AG09309 (cell line): ENCODE results near the gene MBP.
A peak's percentile ranks its signal among the peaks of the same experiment; 100 is the strongest.

ENCODE experiments used
- DNase-seq: peaks from one replicate; pipeline ENCODE4 v3.0.0-alpha.2; 2010; ENCODE audit warnings: low read depth
- H3K4me3 ChIP-seq: 2 replicates; pipeline ENCODE4 v1.5.1; 2011; ENCODE audit warnings: mild to moderate bottlenecking, low read depth, low read length, moderate library complexity; ENCODE audit not compliant: control insufficient read depth
- TF ChIP-seq, protein P1 (sequence below): IDR thresholded peaks from 2 replicates; pipeline ENCODE4 v1.5.1; 2011; ENCODE audit warnings: mild to moderate bottlenecking, low read depth, low read length, inconsistent platforms; ENCODE audit not compliant: insufficient read depth, control insufficient read depth; ENCODE audit errors: missing control alignments

Gene MBP

DNA sequence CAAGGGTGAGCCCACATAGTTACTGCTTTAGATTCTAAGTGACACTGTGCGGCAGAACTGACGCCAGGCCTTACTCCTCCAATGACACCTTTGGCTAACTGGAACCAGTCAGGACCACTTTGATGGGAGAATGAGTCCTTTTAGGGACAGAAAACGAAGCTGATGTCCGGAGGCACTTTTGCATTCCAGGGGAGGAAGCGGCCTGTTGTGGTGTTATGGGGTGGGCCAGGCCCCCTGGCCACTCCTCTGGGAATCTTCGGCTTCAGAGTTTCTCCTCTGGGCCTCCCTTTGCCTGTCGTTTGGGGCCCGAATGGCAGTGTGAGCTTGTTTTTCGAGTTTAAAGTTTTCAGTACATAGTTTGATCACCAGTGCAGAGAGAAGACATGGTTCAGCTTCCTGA lies 65.9 kb downstream of the MBP start:
- TF ChIP-seq, protein P1, sequence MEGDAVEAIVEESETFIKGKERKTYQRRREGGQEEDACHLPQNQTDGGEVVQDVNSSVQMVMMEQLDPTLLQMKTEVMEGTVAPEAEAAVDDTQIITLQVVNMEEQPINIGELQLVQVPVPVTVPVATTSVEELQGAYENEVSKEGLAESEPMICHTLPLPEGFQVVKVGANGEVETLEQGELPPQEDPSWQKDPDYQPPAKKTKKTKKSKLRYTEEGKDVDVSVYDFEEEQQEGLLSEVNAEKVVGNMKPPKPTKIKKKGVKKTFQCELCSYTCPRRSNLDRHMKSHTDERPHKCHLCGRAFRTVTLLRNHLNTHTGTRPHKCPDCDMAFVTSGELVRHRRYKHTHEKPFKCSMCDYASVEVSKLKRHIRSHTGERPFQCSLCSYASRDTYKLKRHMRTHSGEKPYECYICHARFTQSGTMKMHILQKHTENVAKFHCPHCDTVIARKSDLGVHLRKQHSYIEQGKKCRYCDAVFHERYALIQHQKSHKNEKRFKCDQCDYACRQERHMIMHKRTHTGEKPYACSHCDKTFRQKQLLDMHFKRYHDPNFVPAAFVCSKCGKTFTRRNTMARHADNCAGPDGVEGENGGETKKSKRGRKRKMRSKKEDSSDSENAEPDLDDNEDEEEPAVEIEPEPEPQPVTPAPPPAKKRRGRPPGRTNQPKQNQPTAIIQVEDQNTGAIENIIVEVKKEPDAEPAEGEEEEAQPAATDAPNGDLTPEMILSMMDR = no peak
- no peak overlapping the region for H3K4me3 ChIP-seq
- no peak for DNase-seq

DNA sequence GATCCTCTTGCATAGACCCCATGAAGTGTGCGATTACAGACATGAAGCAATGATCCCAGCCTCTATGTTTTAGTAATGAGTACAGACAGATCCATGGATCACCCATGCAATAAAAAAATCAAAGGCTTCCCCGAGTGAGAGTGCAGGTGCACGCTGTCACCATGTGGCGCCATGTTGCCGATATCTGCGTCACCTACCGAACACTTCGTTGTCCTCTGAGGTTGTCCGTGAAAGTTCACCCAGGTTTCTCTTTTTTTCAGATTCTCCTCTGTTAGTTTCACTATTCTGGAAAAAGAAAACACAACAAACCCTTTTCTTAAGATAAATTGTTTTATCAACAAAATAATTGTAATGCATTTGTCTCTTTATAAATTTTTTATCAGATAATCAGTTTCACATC lies 66.5 kb downstream of the MBP start:
- TF ChIP-seq, protein P1 = no peak
- no peak for DNase-seq

DNA sequence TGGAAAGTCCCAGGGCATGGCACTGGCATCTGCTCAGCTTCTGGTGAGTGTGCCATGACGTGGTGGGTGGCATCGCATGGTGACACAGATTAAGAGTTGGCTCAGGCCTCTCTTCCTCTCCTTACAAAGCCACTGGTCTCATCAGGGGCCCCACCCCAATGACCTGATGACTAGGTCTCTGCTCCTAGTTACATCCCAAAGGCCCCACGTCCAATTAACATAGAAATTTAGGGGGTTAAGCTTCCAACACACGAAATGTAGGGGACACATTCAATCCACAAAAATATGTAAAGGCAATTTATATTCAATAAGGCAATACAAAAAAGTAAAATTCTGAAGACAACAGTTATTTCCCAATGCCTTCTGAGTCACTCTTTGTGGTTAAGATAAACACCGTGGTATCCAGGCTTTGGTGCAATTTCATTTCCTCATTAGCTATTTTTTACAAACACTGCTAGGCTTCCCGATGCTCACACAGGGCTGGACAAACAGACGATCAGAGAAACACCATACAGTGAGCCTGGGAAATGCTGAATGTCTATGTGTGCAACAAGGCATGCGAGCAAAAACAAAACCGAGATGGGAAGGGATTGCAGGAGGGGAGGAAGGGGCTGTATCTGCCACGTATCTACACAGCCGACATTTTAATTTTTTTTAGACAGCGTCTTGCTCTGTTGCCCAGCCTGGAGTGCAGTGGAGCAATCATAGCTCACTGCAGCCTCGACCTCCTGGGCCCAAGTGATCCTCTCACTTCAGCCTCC lies 67.2 kb downstream of the MBP start:
- TF ChIP-seq, protein P1 = no peak
- H3K4me3 ChIP-seq = no peak overlapping the region
- peak; percentile 81 for DNase-seq

More for the DNA sequence above, 66.5 kb downstream of the MBP start:
- no peak overlapping the region for H3K4me3 ChIP-seq

DNA sequence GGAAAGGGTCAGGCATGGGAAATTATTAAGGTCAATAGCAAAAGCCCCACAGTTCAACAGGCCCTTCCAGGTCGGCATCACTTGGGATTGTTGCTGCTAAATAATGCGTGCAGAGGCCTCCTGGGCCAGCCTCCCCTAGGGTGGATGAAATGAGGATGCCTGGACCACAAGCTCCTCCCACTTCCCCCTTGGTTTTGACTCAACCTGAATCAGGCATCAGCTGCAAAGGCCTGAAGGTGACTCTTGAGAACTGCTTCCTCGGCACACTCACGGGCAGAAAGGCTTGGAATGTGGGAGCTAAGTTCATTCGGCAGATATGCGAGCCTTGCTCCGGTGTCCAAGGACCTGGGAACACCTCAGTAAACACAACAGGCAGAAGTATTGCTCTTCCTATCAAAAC lies 69.3 kb downstream of the MBP start:
- no peak for DNase-seq
- TF ChIP-seq, protein P1 = no peak
- H3K4me3 ChIP-seq = no peak overlapping the region

DNA sequence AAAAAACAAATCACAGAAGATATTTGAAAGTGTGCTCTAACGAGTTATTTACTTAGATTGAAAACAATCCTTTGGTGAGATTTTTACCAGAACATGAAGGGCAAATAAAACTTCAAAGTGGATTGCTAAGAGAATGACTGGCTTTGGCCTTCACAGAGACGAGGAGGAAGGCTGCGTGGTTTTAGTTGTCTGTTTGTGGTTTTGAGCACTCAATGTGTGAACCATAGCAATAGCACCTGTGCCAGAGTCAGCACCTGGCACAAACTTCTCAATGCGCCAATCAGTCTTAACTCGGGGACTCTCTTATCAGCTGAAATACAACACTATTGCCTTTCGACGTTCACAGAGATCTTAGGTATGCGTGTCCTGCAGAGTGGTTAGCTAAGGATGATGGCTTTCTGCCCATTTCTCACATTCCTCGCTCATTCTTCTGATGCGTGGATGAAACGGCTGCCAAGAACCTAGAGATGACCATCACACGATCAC lies 70.0 kb downstream of the MBP start:
- TF ChIP-seq, protein P1 = no peak
- DNase-seq = no peak
- no peak overlapping the region for H3K4me3 ChIP-seq

DNA sequence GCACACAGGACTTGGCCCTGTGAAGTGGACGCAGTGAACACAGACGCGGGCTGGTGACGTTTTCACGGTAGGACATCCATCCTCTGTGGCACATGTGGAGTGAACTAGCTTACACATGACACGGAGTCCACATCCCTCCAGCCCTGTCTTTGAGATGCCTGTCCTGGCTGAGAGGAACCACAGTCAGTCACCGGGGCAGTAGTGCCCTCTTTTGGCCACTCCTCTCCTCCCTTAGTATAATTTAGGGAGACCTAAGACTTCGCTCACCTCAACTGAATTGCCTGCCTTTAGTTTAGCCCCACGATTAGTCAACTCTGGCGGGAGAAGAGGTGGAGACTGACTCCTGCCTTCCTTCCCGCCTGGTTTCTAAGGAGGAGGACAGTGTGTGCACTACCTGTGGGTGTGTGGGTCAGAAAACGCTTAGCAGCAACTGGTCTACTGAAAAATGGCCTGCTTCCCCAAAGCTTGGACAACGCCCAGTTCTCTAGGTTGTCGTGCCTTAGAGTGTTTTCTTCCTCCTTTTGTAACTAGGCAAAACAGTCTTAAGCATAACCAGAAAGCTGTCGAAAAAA lies 70.6 kb downstream of the MBP start:
- H3K4me3 ChIP-seq = no peak overlapping the region
- TF ChIP-seq, protein P1 = no peak
- no peak for DNase-seq
